PC-3 (cell line): Measurements from ENCODE around the gene PCSK1.

Experiments
- CTCF ChIP-seq: fragments of 300-600 bp; sonication (generic); conservative IDR thresholded peaks from 2 replicates; pipeline ENCODE4 v1.5.1; 2017; ENCODE audit warnings: antibody characterized with exemption, low read depth, mild to moderate bottlenecking, low read length
- EZH2 ChIP-seq: fragments of 300-600 bp; sonication (generic); IDR thresholded peaks from one replicate; pipeline ENCODE4 v1.6.1; 2017; ENCODE audit warnings: antibody characterized with exemption, mild to moderate bottlenecking, low read length; ENCODE audit not compliant: unreplicated experiment
- EZH2phosphoT487 ChIP-seq: fragments of 300-600 bp; sonication (generic); IDR thresholded peaks from 2 replicates; pipeline ENCODE4 v1.6.1; 2018; ENCODE audit warnings: mild to moderate bottlenecking, antibody characterized with exemption, low read length, borderline replicate concordance

- TF ChIP-seq CTCF (no peak), EZH2 (no peak), EZH2phosphoT487 (no peak)
Measured at GRCh38 chr5:96453394-96453793, 20.3 kb upstream of the PCSK1 start.
